Smooth muscle cell (in vitro differentiated cells): ENCODE measurements around the gene TCF3. TPM values are rescaled to one million over a fixed set of nuclear protein-coding genes. Genes with fewer than 3 reads are reported as not detected.

Source experiments
- DNase-seq: peaks from one replicate; lab custom pipeline; 2025; ENCODE audit not compliant: unreplicated experiment; lab: John Stamatoyannopoulos, UW
- H2AFZ ChIP-seq: fragments of 200-600 bp; sonication (generic); 2 replicates; pipeline ENCODE4 v1.6.0; 2016; ENCODE audit warnings: antibody characterized with exemption, low read depth, mild to moderate bottlenecking
- H3F3A ChIP-seq: fragments of 200-600 bp; sonication (generic); 2 replicates; pipeline ENCODE4 v1.6.0; 2017; ENCODE audit warnings: antibody characterized with exemption, low read depth
- H3K27ac ChIP-seq: fragments of 200-600 bp; sonication (generic); 2 replicates; pipeline ENCODE4 v1.5.1; 2016; ENCODE audit warnings: low read depth, mild to moderate bottlenecking
- H3K27me3 ChIP-seq: fragments of 200-600 bp; sonication (generic); 2 replicates; pipeline ENCODE4 v1.6.1; 2016; ENCODE audit warnings: low read depth, mild to moderate bottlenecking
- H3K36me3 ChIP-seq: fragments of 200-600 bp; sonication (generic); 2 replicates; pipeline ENCODE4 v1.5.1; 2016; ENCODE audit warnings: low read depth
- H3K4me1 ChIP-seq: fragments of 200-600 bp; sonication (generic); 2 replicates; pipeline ENCODE4 v1.5.1; 2016; ENCODE audit warnings: low read depth
- H3K4me2 ChIP-seq: fragments of 200-600 bp; sonication (generic); 2 replicates; pipeline ENCODE4 v1.6.0; 2016; ENCODE audit warnings: mild to moderate bottlenecking
- H3K4me3 ChIP-seq: fragments of 200-600 bp; sonication (generic); 2 replicates; pipeline ENCODE4 v1.5.1; 2016; ENCODE audit warnings: mild to moderate bottlenecking
- H3K79me2 ChIP-seq: fragments of 200-600 bp; sonication (generic); 2 replicates; pipeline ENCODE4 v1.6.0; 2016; ENCODE audit warnings: low read depth, mild to moderate bottlenecking
- H3K9ac ChIP-seq: fragments of 200-600 bp; sonication (generic); 2 replicates; pipeline ENCODE4 v1.6.0; 2016; ENCODE audit warnings: low read depth
- H3K9me3 ChIP-seq: fragments of 200-600 bp; sonication (generic); replicated peaks from 2 replicates; pipeline ENCODE4 v1.5.1; 2016; ENCODE audit warnings: low read depth
- H4K20me1 ChIP-seq: fragments of 200-600 bp; sonication (generic); 2 replicates; pipeline ENCODE4 v1.6.0; 2016; ENCODE audit warnings: low read depth
- WGBS: methylation state at CpG from one replicate; pipeline ENCODE4 v1.1.7; 2016; ENCODE audit warnings: low lambda C conversion rate; 5-methylcytosine and 5-hydroxymethylcytosine counted together
- polyA plus RNA-seq: library from polyadenylated mRNA; unstranded; fragments of >200 nt; fragmentation: Nextera tagmentation; extraction: Ambion mirVana; gene quantifications from 2 replicates; pipeline ENCODE4 v1.2.1, GENCODE V29; 2016
- total RNA-seq: library from RNA; depleted of rRNA; stranded (reverse); fragments of >200 nt; gene quantifications from 2 replicates; pipeline ENCODE4 v1.2.3, GENCODE V29; 2014
- TF ChIP-seq, protein P1 (sequence below): fragments of 200-600 bp; sonication (generic); IDR thresholded peaks from 2 replicates; pipeline ENCODE4 v1.5.1; 2017; ENCODE audit warnings: borderline replicate concordance, mild to moderate bottlenecking, antibody characterized with exemption; ENCODE audit not compliant: insufficient read depth, poor library complexity, severe bottlenecking

Gene TCF3
- total and polyA plus RNA-seq, 2 experiments from 2014 or later: 89.0 to 150 TPM

DNA sequence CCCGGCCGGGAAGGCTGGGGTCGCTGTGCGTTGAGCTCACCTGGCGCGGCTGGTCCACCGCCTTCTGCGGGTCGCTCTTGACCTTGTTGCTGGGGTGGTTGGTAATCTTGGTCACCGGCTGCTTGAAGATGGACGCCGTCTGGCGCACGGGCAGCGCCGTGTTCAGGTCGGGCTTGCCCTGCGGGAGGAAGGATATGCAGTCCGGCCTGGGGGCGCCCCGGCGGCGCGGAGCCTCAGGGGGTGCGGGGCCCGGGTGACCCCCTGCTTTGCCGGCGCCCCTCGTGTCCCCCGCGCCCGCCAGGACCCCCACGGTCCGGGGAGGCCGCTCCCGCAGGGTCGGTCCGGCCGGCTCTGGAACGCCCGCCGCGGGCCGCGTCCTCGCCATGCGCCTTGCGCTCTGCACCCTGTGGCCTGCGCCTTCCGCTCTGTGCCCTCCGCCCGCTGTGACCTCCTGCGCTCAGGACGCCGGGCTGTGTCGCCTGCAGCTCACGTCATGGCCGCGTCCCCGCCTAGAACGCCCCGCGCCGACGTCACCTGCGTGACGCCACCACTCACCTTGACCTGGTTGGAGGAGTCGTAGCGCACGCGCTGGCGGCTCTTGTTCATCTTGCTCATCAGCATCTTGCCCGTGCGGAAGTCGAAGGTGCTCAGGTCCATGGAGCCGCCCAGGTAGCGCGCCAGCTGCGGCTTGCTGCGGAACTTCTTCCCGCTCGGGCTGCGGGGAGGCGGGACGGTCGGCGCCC, 67.7 kb downstream of the TCF3 start:
- H3K9ac ChIP-seq: no peak overlapping the region
- WGBS: 99% methylated on average over 57 of the region's 87 CpGs
- no peaks in the 10 kb centered on the region for H3K4me1 ChIP-seq
- H3K79me2 ChIP-seq: peaks cover 50% of the 10 kb centered on the region
- peaks cover 3% of the 10 kb centered on the region for H3K36me3 ChIP-seq
- H3K4me3 ChIP-seq: no peak overlapping the region
- no peak overlapping the region for H3K27ac ChIP-seq
- no peak for DNase-seq
- TF ChIP-seq, protein P1, sequence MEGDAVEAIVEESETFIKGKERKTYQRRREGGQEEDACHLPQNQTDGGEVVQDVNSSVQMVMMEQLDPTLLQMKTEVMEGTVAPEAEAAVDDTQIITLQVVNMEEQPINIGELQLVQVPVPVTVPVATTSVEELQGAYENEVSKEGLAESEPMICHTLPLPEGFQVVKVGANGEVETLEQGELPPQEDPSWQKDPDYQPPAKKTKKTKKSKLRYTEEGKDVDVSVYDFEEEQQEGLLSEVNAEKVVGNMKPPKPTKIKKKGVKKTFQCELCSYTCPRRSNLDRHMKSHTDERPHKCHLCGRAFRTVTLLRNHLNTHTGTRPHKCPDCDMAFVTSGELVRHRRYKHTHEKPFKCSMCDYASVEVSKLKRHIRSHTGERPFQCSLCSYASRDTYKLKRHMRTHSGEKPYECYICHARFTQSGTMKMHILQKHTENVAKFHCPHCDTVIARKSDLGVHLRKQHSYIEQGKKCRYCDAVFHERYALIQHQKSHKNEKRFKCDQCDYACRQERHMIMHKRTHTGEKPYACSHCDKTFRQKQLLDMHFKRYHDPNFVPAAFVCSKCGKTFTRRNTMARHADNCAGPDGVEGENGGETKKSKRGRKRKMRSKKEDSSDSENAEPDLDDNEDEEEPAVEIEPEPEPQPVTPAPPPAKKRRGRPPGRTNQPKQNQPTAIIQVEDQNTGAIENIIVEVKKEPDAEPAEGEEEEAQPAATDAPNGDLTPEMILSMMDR: no peak
- H3F3A ChIP-seq: no peaks in the 10 kb centered on the region
- peaks cover 70% of the 10 kb centered on the region for H4K20me1 ChIP-seq
- H2AFZ ChIP-seq: no peak overlapping the region
- no peak overlapping the region for H3K4me2 ChIP-seq
- no peaks in the 10 kb centered on the region for H3K27me3 ChIP-seq
- H3K9me3 ChIP-seq: no peaks in the 10 kb centered on the region

DNA sequence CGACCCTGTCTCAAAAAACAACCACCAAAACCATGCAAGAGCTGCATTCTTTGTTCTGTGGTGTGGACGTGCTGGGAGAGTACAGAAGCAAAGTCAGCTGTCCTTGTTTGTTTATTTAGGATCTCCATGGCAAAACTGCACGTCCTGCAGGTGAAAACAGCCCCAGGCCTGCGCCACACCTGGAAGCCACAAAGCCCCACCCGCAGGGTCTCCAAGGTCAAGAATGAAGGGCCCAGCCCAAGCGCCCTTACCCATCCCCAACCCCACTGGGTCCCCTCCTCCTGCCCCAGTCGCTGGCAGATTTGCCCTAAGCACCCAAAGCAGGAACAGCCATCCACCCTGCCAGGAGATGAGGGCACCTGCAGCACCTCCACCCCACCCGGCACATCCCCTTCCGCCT, 70.2 kb downstream of the TCF3 start:
- no peaks in the 10 kb centered on the region for H3K27me3 ChIP-seq
- WGBS: 95% methylated on average over 9 of the region's 9 CpGs
- no peaks in the 10 kb centered on the region for H3K4me1 ChIP-seq
- H4K20me1 ChIP-seq: peaks cover 47% of the 10 kb centered on the region
- no peaks in the 10 kb centered on the region for H3K9me3 ChIP-seq
- no peak for DNase-seq
- H3K9ac ChIP-seq: no peak overlapping the region
- TF ChIP-seq, protein P1: no peak
- H3K36me3 ChIP-seq: peaks cover 3% of the 10 kb centered on the region
- no peaks in the 10 kb centered on the region for H3F3A ChIP-seq
- H3K27ac ChIP-seq: no peak overlapping the region
- H2AFZ ChIP-seq: no peak overlapping the region
- H3K4me2 ChIP-seq: no peak overlapping the region
- no peak overlapping the region for H3K4me3 ChIP-seq
- H3K79me2 ChIP-seq: peaks cover 25% of the 10 kb centered on the region

DNA sequence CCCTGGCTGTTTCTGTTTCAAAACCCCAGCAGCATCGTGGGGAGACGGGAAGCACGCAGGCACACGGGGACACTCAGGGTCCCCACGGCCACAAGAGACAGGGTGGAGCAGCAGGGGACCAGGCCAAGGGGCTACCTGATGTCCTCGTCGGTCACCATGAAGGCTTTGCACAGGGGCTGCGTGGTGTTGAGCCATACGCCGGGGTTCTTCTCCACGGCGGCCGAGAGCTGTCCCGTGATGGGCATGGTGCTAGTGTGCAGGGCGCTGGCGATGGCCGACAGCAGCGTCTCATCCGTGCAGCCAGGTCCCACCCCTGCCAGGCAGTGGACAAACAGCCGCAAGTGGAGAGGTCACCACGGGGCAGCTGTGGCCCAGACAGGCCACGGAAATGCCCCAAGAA, 71.5 kb downstream of the TCF3 start:
- Histone ChIP-seq H3K4me3 (no peak overlapping the region), H3K9me3 (no peaks in the 10 kb centered on the region), H3K36me3 (peaks cover 3% of the 10 kb centered on the region), H2AFZ (no peak overlapping the region), H4K20me1 (peaks cover 40% of the 10 kb centered on the region), H3K9ac (no peak overlapping the region), H3K4me2 (no peak overlapping the region), H3F3A (no peaks in the 10 kb centered on the region), H3K79me2 (peaks cover 13% of the 10 kb centered on the region), H3K27me3 (no peaks in the 10 kb centered on the region), H3K27ac (no peak overlapping the region), H3K4me1 (no peaks in the 10 kb centered on the region)
- TF ChIP-seq, protein P1: no peak
- DNase-seq: no peak
- WGBS: 98% methylated on average over 22 of the region's 22 CpGs

DNA sequence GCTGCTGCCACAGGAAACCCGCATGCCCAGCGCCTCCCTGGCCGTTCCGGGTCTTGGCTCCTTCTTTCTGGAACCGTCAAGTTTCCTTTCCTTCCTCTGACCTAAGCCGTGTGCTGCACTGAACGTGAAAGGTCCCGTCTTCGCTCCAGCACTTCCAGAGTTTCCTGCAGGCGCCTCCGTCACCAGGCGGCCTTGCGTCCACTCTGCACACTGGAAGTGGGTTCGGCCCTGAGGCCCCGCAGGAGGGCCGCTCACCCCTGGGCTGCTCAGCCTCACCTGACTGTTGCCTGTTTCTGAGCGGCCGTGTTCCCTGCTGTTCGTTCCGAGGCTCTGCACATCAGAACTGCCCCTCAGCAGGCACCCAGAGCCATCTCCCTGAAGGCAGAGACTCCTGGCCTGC, 72.0 kb downstream of the TCF3 start:
- Histone ChIP-seq H4K20me1 (peaks cover 35% of the 10 kb centered on the region), H3K79me2 (peaks cover 7% of the 10 kb centered on the region), H3K9ac (no peak overlapping the region), H3K27ac (no peak overlapping the region), H3F3A (no peaks in the 10 kb centered on the region), H3K36me3 (peaks cover 3% of the 10 kb centered on the region), H2AFZ (no peak overlapping the region), H3K27me3 (no peaks in the 10 kb centered on the region), H3K9me3 (no peaks in the 10 kb centered on the region), H3K4me3 (no peak overlapping the region), H3K4me1 (no peaks in the 10 kb centered on the region), H3K4me2 (no peak overlapping the region)
- DNase-seq: no peak
- TF ChIP-seq, protein P1: no peak
- WGBS: 98% methylated on average over 20 of the region's 20 CpGs
